K562 (cell line): ENCODE results near the gene TMEM242. TPM values are rescaled to one million over a fixed set of nuclear protein-coding genes. Genes with fewer than 3 reads are reported as not detected.

Source experiments
- CBX3 ChIP-seq, 2 experiments: IDR thresholded peaks; 1 replicate in 1 of 2; 2 replicates in 1 of 2; pipeline ENCODE4 v1.6.1; 2012; ENCODE audit warnings: inconsistent platforms in 2 of 2, low read length in 2 of 2, borderline replicate concordance in 1 of 2, control low read depth in 1 of 2
- DDX20 ChIP-seq: fragments of 450-650 bp; IDR thresholded peaks from 2 replicates; pipeline ENCODE4 v1.6.1; 2016; ENCODE audit warnings: missing genetic modification characterization, low read depth, mild to moderate bottlenecking, missing compliant biosample characterization, moderate library complexity
- ERF ChIP-seq: fragments of 450-650 bp; formaldehyde crosslinking; IDR thresholded peaks from 2 replicates; pipeline ENCODE4 v1.4.0; 2020; ENCODE audit warnings: mild to moderate bottlenecking, mixed read lengths
- IRF2 ChIP-seq: sonication (generic); formaldehyde crosslinking; IDR thresholded peaks from 2 replicates; pipeline ENCODE4 v1.8.1; 2022; ENCODE audit warnings: mild to moderate bottlenecking, missing genetic modification reagents
- MECOM ChIP-seq: fragments of 250-450 bp; sonication (Bioruptor Pico); IDR thresholded peaks from 2 replicates; pipeline ENCODE4 v1.8.0; 2022; ENCODE audit warnings: inconsistent platforms
- RBM14 ChIP-seq: fragments of 200-400 bp; formaldehyde crosslinking; IDR thresholded peaks from 2 replicates; pipeline ENCODE4 v1.6.1; 2018; ENCODE audit warnings: low read depth, mild to moderate bottlenecking, low read length, moderate library complexity, borderline replicate concordance; ENCODE audit not compliant: insufficient read depth
- TAF1 ChIP-seq: IDR thresholded peaks from 2 replicates; pipeline ENCODE4 v1.6.1; 2011; ENCODE audit warnings: mild to moderate bottlenecking, low read length, moderate library complexity; ENCODE audit not compliant: insufficient read depth, control insufficient read depth, severe bottlenecking; ENCODE audit errors: extremely low read depth
- YY1 ChIP-seq, 3 experiments: IDR thresholded peaks; 2 replicates each; pipeline ENCODE4 v1.6.1; 2011; ENCODE audit warnings: low read length in 2 of 3, mild to moderate bottlenecking in 2 of 3, moderate library complexity in 2 of 3, borderline replicate concordance in 1 of 3, control low read depth in 1 of 3, low read depth in 1 of 3; ENCODE audit not compliant: insufficient read depth in 3 of 3, insufficient replicate concordance in 2 of 3, control insufficient read depth in 1 of 3, insufficient read length in 1 of 3; ENCODE audit errors: extremely low read depth in 1 of 3
- ZNF780A ChIP-seq: fragments of 250-450 bp; sonication (Bioruptor Pico); IDR thresholded peaks from 2 replicates; pipeline ENCODE4 v1.5.0; 2021; ENCODE audit warnings: mild to moderate bottlenecking
- polyA plus RNA-seq, 8 experiments: library from polyadenylated mRNA; depleted of rRNA in 4 of 8; stranded (reverse) in 5 of 8; unstranded in 3 of 8; fragments of >200 nt; fragmentation: Nextera tagmentation in 2 of 8; fragmentation: Illumina TruSeq in 1 of 8; extraction: Ambion mirVana in 2 of 8; extraction: Trizol in 1 of 8; gene quantifications; 2 replicates each; pipeline versions ENCODE4 v1.2.1 to v1.2.3, GENCODE V29; 2011 to 2014; ENCODE audit warnings: inconsistent platforms in 1 of 8, missing spikeins in 1 of 8
- total RNA-seq, 7 experiments: library from RNA; depleted of rRNA in 6 of 7; stranded (reverse); fragments of >200 nt in 6 of 7; fragmentation: Illumina TruSeq in 2 of 7; extraction: Trizol in 2 of 7; gene quantifications; 2 replicates each; pipeline versions ENCODE4 v1.2.1 to v1.2.3, GENCODE V29; 2011 to 2021; ENCODE audit warnings: low replicate concordance in 1 of 7
- TF ChIP-seq, protein P1 (sequence below): fragments of 250-450 bp; sonication (Bioruptor Pico); IDR thresholded peaks from 2 replicates; pipeline ENCODE4 v1.8.0; 2021; ENCODE audit warnings: mild to moderate bottlenecking, moderate library complexity
- TF ChIP-seq, protein P2 (sequence below): sonication (generic); formaldehyde crosslinking; IDR thresholded peaks from 2 replicates; pipeline ENCODE4 v1.8.0; 2022; ENCODE audit warnings: mild to moderate bottlenecking, missing genetic modification reagents

The TMEM242 gene
- total and polyA plus RNA-seq, 9 of the 15 experiments (the other 6 are each of a cell fraction or from before 2014, with no cell fraction given): 9.5 to 35.3 (median 16.5) TPM

DNA sequence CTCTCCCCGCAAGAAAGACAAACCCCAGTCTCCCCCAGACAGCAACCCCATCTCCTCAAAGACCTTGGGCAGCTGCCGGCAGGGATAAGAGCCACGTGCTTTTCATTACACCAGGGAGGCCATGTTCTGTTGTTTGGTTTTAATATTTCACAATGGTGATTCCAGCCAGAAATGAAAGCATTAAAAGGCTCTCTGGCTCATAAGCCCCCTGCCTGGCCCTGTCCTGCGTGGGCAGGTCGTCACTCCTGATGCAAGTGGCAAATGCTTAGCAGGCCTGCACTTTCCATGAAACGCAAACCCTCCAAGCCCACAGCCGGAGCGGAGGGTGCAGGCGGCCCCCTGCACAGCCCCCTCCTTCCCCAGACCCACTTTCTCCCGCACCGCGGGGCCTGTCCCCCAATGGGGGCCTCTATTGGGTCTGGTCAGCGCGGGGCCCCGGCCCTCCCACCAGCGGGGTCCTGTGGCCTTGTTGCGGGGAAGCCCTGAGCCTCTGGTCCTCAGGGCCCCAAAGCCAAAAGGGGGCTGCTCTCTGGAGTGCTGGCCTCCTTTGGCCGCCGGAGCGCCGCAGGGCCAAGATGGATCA, 77.2 kb downstream of the TMEM242 start (continued):
- no peak for TF ChIP-seq DDX20
- no peak for TF ChIP-seq CBX3 (IDR thresholded peaks at IDR 0.05; ENCODE audit: borderline replicate concordance in 1 of 2, low read length in 2 of 2)
- TF ChIP-seq YY1 (IDR thresholded peaks at IDR 0.05; ENCODE audit: borderline replicate concordance in 1 of 3, control insufficient read depth in 1 of 3, extremely low read depth in 1 of 3, insufficient read depth in 3 of 3, insufficient read length in 1 of 3, insufficient replicate concordance in 2 of 3, low read depth in 1 of 3, low read length in 2 of 3): peak in 1 of 3 experiments; percentile 40
- no peak for TF ChIP-seq TAF1
- no peak for TF ChIP-seq ZNF780A (CRISPR knock-in tag)
- 0 out of 2 replicates have a peak, but pooled peaks have one; percentile 31 for TF ChIP-seq RBM14
- no peak for TF ChIP-seq ERF (CRISPR knock-in tag)
- TF ChIP-seq, protein P1, sequence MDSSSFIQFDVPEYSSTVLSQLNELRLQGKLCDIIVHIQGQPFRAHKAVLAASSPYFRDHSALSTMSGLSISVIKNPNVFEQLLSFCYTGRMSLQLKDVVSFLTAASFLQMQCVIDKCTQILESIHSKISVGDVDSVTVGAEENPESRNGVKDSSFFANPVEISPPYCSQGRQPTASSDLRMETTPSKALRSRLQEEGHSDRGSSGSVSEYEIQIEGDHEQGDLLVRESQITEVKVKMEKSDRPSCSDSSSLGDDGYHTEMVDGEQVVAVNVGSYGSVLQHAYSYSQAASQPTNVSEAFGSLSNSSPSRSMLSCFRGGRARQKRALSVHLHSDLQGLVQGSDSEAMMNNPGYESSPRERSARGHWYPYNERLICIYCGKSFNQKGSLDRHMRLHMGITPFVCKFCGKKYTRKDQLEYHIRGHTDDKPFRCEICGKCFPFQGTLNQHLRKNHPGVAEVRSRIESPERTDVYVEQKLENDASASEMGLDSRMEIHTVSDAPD (CRISPR knock-in tag): no peak
- TF ChIP-seq, protein P2, sequence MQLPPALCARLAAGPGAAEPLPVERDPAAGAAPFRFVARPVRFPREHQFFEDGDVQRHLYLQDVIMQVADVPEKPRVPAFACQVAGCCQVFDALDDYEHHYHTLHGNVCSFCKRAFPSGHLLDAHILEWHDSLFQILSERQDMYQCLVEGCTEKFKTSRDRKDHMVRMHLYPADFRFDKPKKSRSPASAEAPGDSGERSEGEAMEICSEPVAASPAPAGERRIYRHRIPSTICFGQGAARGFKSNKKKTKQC: no peak
- no peak for TF ChIP-seq MECOM (CRISPR knock-in tag)
- no peak for TF ChIP-seq IRF2
